IMR-90 (cell line): ENCODE results near the gene COL20A1. TPM values are rescaled to one million over a fixed set of nuclear protein-coding genes. Genes with fewer than 3 reads are reported as not detected.
"Not testable (repeated sequence)": the region's sequence is repeated elsewhere in the genome, so short reads cannot be mapped to it uniquely, and the experiment has no call there.

Experiments used
- ATAC-seq: fragments of 200-7000 bp; cut with Tn5 transposase; 2 replicates; pipeline ENCODE4 v1.9.1; 2020; ENCODE audit warnings: low read depth, mild to moderate bottlenecking, moderate library complexity
- BruUV-seq: library from RNA; stranded (reverse); fragments of 400-500 nt; replicated peaks from 2 replicates; lab custom pipeline; 2021; lab: Mats Ljungman, UMichigan
- CTCF ChIA-PET: fragments of 300-600 bp; formaldehyde crosslinking; extraction: SDS; loops from one replicate; lab custom pipeline; 2021; ENCODE audit warnings: antibody characterized with exemption; lab: Yijun Ruan, JAX
- POLR2A ChIA-PET: fragments of 300-600 bp; sonication (Branson Sonifier 250); formaldehyde crosslinking; loops from one replicate; lab custom pipeline; 2022; ENCODE audit warnings: antibody characterized with exemption; ENCODE audit not compliant: unreplicated experiment; lab: Charles Lee
- DNase-seq: peaks from one replicate; pipeline ENCODE4 v3.0.0; 2013
- H2AFZ ChIP-seq: replicated peaks from 2 replicates; pipeline ENCODE3; 2013; ENCODE audit warnings: low read length, mild to moderate bottlenecking; ENCODE audit not compliant: poor library complexity
- H2AK5ac ChIP-seq: 2 replicates; pipeline ENCODE4 v1.6.1; 2013; ENCODE audit warnings: low read depth, low read length, inconsistent platforms
- H2AK9ac ChIP-seq: replicated peaks from 2 replicates; pipeline ENCODE3; 2013; ENCODE audit warnings: mild to moderate bottlenecking, low read depth, low read length, moderate library complexity; ENCODE audit not compliant: poor library complexity
- H2BK120ac ChIP-seq: 2 replicates; pipeline ENCODE4 v1.6.1; 2013; ENCODE audit warnings: low read depth, low read length, inconsistent platforms
- H2BK15ac ChIP-seq: 3 replicates; pipeline ENCODE4 v1.6.1; 2013; ENCODE audit warnings: low read depth, low read length, inconsistent platforms
- H2BK20ac ChIP-seq: 2 replicates; pipeline ENCODE4 v1.6.1; 2013; ENCODE audit warnings: low read depth, mild to moderate bottlenecking, inconsistent platforms, low read length, moderate library complexity
- H2BK5ac ChIP-seq: 2 replicates; pipeline ENCODE4 v1.6.1; 2013; ENCODE audit warnings: mild to moderate bottlenecking, low read depth, low read length, inconsistent platforms; ENCODE audit not compliant: poor library complexity, severe bottlenecking
- H3K14ac ChIP-seq: replicated peaks from 2 replicates; pipeline ENCODE4 v1.6.1; 2013; ENCODE audit warnings: low read depth, low read length, inconsistent platforms
- H3K18ac ChIP-seq: 2 replicates; pipeline ENCODE4 v1.6.1; 2013; ENCODE audit warnings: low read depth, low read length, control low read depth
- H3K23ac ChIP-seq: 2 replicates; pipeline ENCODE4 v1.6.1; 2013; ENCODE audit warnings: low read depth, low read length, inconsistent platforms
- H3K27ac ChIP-seq: 2 replicates; pipeline ENCODE4 v1.5.1; 2013; ENCODE audit warnings: mild to moderate bottlenecking, control low read depth, low read length; ENCODE audit not compliant: insufficient read depth
- H3K27me3 ChIP-seq: 2 replicates; pipeline ENCODE4 v1.6.1; 2013; ENCODE audit warnings: low read length; ENCODE audit not compliant: control insufficient read depth, insufficient read depth
- H3K36me3 ChIP-seq: 2 replicates; pipeline ENCODE4 v1.6.1; 2013; ENCODE audit warnings: low read length, mixed read lengths; ENCODE audit not compliant: control insufficient read depth, insufficient read depth
- H3K4ac ChIP-seq: 2 replicates; pipeline ENCODE4 v1.6.1; 2013; ENCODE audit warnings: low read depth, low read length, inconsistent platforms
- H3K4me1 ChIP-seq: 2 replicates; pipeline ENCODE4 v1.6.1; 2013; ENCODE audit warnings: low read length, mixed read lengths; ENCODE audit not compliant: control insufficient read depth, insufficient read depth
- H3K4me2 ChIP-seq: 2 replicates; pipeline ENCODE4 v1.6.1; 2013; ENCODE audit warnings: low read depth, mild to moderate bottlenecking, control low read depth, low read length, moderate library complexity
- H3K4me3 ChIP-seq: 2 replicates; pipeline ENCODE4 v1.5.1; 2013; ENCODE audit warnings: low read depth, mild to moderate bottlenecking, control low read depth, low read length, moderate library complexity; ENCODE audit not compliant: insufficient read depth
- H3K56ac ChIP-seq: 2 replicates; pipeline ENCODE4 v1.6.1; 2013; ENCODE audit warnings: low read length, inconsistent platforms; ENCODE audit not compliant: insufficient read depth; ENCODE audit errors: extremely low read depth
- H3K79me1 ChIP-seq, 2 experiments: 2 replicates each; pipeline ENCODE4 v1.6.1; 2013; ENCODE audit warnings: low read length in 2 of 2, inconsistent platforms in 1 of 2, low read depth in 1 of 2
- H3K9ac ChIP-seq: 2 replicates; pipeline ENCODE4 v1.6.1; 2013; ENCODE audit warnings: low read depth, low read length, control low read depth
- H3K9me1 ChIP-seq: 2 replicates; pipeline ENCODE4 v1.6.1; 2013; ENCODE audit warnings: low read length, inconsistent platforms; ENCODE audit not compliant: insufficient read depth
- H3K9me3 ChIP-seq: 2 replicates; pipeline ENCODE4 v1.6.1; 2013; ENCODE audit warnings: low read length; ENCODE audit not compliant: control insufficient read depth, insufficient read depth
- H4K20me1 ChIP-seq: 2 replicates; pipeline ENCODE4 v1.6.1; 2013; ENCODE audit warnings: low read length, inconsistent platforms; ENCODE audit not compliant: insufficient read depth
- H4K5ac ChIP-seq: 2 replicates; pipeline ENCODE4 v1.6.1; 2013; ENCODE audit warnings: mild to moderate bottlenecking, low read depth, low read length, control low read depth
- H4K8ac ChIP-seq, 2 experiments: 2 replicates each; pipeline ENCODE4 v1.6.1; 2013; ENCODE audit warnings: low read depth in 2 of 2, low read length in 2 of 2, control low read depth in 1 of 2, inconsistent platforms in 1 of 2
- H4K91ac ChIP-seq: 2 replicates; pipeline ENCODE4 v1.6.1; 2013; ENCODE audit warnings: low read depth, low read length, inconsistent platforms; ENCODE audit not compliant: insufficient read depth
- CEBPB ChIP-seq: IDR thresholded peaks from 2 replicates; pipeline ENCODE4 v1.6.1; 2012; ENCODE audit warnings: low read depth, low read length, improper control_type of control experiment
- WGBS, 2 experiments: methylation state at CpG; one replicate each; pipeline versions ENCODE4 v1.1.5 to v1.1.7; 2013; ENCODE audit warnings: missing lambda C conversion rate in 2 of 2; ENCODE audit not compliant: insufficient read length in 1 of 2; ENCODE audit errors: extremely low coverage in 2 of 2; 5-methylcytosine and 5-hydroxymethylcytosine counted together
- dilution Hi-C: fragments of 300-500 bp; cut with HindIII; formaldehyde crosslinking; loops from one replicate; pipeline ENCODE4 v1.14.3; 2018; ENCODE audit warnings: low sequenced_read_pairs; ENCODE audit not compliant: unreplicated experiment
- in situ Hi-C: fragments of 300-500 bp; cut with MboI; formaldehyde crosslinking; loops from 3 replicates; pipeline ENCODE4 v1.14.3; 2019; ENCODE audit warnings: low sequenced_read_pairs, inconsistent platforms, mixed read lengths
- intact Hi-C: fragments of 100-400 bp; cut with micrococcal nuclease; formaldehyde crosslinking; loops from 2 replicates; pipeline ENCODE4 v1.10.0; 2022
- polyA plus RNA-seq, 3 experiments: library from polyadenylated mRNA; depleted of rRNA; stranded (reverse); fragments of >200 nt; gene quantifications; 2 replicates each; pipeline ENCODE4 v1.2.3, GENCODE V29; 2012; ENCODE audit warnings: low replicate concordance in 1 of 3
- total RNA-seq: library from RNA; depleted of rRNA; stranded (reverse); fragments of >200 nt; gene quantifications from 2 replicates; pipeline ENCODE4 v1.2.3, GENCODE V29; 2012

The COL20A1 gene
- total and polyA plus RNA-seq, 2 of the 4 experiments (the other 2 are of a cell fraction): not detected

DNA sequence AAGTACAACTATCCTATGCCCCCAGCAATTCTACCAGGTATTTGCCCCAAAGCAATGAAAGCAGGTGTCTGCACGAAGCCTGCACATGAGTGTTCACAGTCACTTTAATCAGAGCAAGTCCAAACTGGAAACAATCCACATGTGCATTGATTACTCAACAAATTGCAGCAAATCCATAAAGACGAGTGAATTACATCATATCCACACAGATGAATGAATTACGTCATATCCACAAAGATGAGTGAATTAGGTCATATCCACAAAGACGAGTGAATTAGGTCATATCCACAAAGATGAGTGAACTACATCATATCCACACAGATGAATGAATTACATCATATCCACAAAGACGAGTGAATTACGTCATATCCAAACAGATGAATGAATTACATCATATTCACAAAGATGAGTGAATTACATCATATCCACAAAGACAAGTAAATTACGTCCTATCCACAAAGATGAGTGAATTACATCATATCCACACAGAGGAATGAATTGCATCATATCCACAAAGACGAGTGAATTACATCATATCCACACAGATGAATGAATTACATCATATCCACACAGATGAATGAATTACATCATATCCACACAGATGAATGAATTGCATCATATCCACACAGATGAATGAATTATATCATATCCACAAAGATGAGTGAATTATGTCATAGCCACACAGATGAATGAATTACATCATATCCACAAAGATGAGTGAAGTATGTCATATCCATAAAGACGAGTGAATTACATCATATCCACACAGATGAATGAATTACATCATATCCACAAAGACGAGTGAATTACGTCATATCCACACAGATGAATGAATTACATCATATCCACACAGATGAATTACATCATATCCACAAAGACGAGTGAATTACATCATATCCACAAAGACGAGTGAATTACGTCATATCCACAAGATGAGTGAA, 46.4 kb downstream of the COL20A1 start:
- TF ChIP-seq CEBPB: peak; percentile 55

DNA sequence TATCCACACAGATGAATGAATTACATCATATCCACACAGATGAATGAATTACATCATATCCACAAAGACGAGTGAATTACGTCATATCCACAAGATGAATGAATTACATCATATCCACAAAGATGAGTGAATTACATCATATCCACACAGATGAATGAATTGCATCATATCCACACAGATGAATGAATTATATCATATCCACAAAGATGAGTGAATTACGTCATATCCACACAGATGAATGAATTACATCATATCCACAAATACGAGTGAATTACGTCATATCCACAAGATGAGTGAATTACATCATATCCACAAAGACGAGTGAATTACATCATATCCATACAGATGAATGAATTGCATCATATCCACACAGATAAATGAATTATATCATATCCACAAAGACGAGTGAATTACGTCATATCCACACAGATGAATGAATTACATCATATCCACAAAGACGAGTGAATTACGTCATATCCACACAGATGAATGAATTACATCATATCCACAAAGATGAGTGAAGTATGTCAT, 47.2 kb downstream of the COL20A1 start:
- H3K4ac ChIP-seq, H4K20me1 ChIP-seq, H3K56ac ChIP-seq, CTCF ChIA-PET, ATAC-seq, H3K4me2 ChIP-seq, H3K9ac ChIP-seq, H3K4me1 ChIP-seq, H4K5ac ChIP-seq, POLR2A ChIA-PET, H3K18ac ChIP-seq, H2BK20ac ChIP-seq, H3K23ac ChIP-seq, H2AK5ac ChIP-seq, DNase-seq, H3K36me3 ChIP-seq, H3K79me1 ChIP-seq, intact Hi-C loops, H2AFZ ChIP-seq, H3K9me1 ChIP-seq, H3K27ac ChIP-seq, H4K91ac ChIP-seq, H4K8ac ChIP-seq, H2AK9ac ChIP-seq, H3K14ac ChIP-seq, BruUV-seq, H2BK120ac ChIP-seq, H2BK5ac ChIP-seq, H2BK15ac ChIP-seq, in situ Hi-C loops, H3K9me3 ChIP-seq, H3K4me3 ChIP-seq, dilution Hi-C loops: not testable (repeated sequence)
- peaks cover 34% of the 10 kb centered on the region for H3K27me3 ChIP-seq
- WGBS, 2 experiments: no CpG with 5 or more reads among the region's 10 CpGs

More for the DNA sequence above, 46.4 kb downstream of the COL20A1 start:
- H3K18ac ChIP-seq, H2AK5ac ChIP-seq, H2AK9ac ChIP-seq, H2BK20ac ChIP-seq, H3K4me2 ChIP-seq, H4K5ac ChIP-seq, POLR2A ChIA-PET, H4K8ac ChIP-seq, BruUV-seq, H2BK15ac ChIP-seq, CTCF ChIA-PET, H3K27ac ChIP-seq, H2BK120ac ChIP-seq, H3K9me3 ChIP-seq, H3K14ac ChIP-seq, intact Hi-C loops, in situ Hi-C loops, dilution Hi-C loops, H2AFZ ChIP-seq, H3K79me1 ChIP-seq, H3K9ac ChIP-seq, H3K4ac ChIP-seq, ATAC-seq, H3K56ac ChIP-seq, H3K4me1 ChIP-seq, H3K9me1 ChIP-seq, H4K20me1 ChIP-seq, H4K91ac ChIP-seq, H3K4me3 ChIP-seq, H3K36me3 ChIP-seq, DNase-seq, H3K23ac ChIP-seq, H2BK5ac ChIP-seq: not testable (repeated sequence)
- peaks cover 35% of the 10 kb centered on the region for H3K27me3 ChIP-seq
- 77% methylated on average over 3 of the region's 14 CpGs; no CpG with 5 or more reads in 1 of the 2 experiments for WGBS, 2 experiments
